Measurements from ENCODE around the gene ZNF581.
A peak's percentile ranks its signal among the peaks of the same experiment; 100 is the strongest.

Gene ZNF581

DNA sequence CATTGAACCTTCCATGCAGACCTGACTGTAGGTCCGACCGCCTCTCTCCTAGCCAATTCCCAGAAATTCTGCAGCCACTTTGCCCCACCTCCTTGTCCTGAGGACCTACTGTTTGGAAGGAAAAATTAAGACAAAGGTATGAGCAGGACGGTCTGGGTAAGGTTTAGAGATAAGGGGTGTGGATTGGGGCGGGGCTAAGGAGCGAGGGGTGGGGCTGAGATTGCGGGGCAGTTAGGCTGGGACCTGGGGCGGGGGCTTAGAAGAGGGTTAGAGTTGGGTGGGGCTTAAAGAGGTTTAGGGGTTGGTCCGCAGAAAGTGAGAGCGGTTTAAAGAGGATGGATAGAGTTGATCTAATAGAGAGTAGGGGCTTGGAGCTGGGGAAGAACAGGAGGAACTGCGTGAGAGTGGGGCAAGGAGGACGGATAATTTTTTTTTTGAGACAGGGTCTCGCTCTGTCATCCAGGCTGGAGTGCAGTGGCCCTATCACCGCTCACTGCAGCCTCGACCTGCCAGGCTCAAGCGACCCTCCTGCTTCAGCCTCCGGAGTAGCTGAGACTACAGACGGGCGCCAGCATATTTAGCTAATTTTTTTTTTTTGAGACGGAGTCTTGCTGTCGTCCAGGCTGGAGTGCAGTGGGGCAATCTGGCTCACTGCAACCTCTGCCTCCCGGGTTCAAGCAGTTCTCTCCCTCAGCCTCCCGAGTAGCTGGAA is 39.7 kb upstream of the ZNF581 start:
- no peak for DNase-seq (ENCODE audit: low spot score)
- Histone ChIP-seq H3K36me3 (ENCODE audit: low read depth) (peaks cover 15% of the 10 kb centered on the region), H3K4me1 (ENCODE audit: insufficient read depth, poor library complexity, severe bottlenecking) (peaks cover 15% of the 10 kb centered on the region), H3K4me3 (ENCODE audit: severe bottlenecking) (no peak overlapping the region), H3K27me3 (ENCODE audit: insufficient read depth, poor library complexity, severe bottlenecking) (no peaks in the 10 kb centered on the region), H3K27ac (ENCODE audit: poor library complexity, severe bottlenecking) (peak overlapping the region; percentile 93), H3K9me3 (ENCODE audit: severe bottlenecking) (no peaks in the 10 kb centered on the region)
- no peak for ATAC-seq (ENCODE audit: low read depth)
- TF ChIP-seq, protein P1, sequence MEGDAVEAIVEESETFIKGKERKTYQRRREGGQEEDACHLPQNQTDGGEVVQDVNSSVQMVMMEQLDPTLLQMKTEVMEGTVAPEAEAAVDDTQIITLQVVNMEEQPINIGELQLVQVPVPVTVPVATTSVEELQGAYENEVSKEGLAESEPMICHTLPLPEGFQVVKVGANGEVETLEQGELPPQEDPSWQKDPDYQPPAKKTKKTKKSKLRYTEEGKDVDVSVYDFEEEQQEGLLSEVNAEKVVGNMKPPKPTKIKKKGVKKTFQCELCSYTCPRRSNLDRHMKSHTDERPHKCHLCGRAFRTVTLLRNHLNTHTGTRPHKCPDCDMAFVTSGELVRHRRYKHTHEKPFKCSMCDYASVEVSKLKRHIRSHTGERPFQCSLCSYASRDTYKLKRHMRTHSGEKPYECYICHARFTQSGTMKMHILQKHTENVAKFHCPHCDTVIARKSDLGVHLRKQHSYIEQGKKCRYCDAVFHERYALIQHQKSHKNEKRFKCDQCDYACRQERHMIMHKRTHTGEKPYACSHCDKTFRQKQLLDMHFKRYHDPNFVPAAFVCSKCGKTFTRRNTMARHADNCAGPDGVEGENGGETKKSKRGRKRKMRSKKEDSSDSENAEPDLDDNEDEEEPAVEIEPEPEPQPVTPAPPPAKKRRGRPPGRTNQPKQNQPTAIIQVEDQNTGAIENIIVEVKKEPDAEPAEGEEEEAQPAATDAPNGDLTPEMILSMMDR (IDR thresholded peaks at IDR 0.05; ENCODE audit: poor library complexity, severe bottlenecking), result no peak

DNA sequence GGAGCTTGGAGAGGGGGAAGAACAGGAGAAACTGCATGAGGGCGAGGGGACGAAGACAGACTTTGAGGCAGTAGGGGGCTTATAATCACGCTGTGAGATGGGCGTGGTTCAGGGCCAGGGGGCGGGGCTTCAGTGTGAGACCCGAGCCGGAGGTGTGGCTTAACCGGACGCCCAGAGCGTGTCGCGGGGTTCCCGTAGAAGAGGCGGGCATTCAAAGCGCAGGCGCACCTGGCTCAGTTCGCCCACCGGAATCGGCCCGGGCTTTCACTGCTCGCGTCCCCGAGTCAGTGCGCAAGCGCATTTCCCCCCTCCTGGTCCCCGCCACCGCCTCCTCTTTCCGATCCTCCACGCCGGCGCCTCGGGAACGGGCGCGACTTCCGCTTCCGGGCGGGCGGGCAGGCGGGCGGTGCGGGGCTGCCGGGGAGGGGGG is 38.2 kb upstream of the ZNF581 start:
- H3K27me3 ChIP-seq (ENCODE audit: insufficient read depth, poor library complexity, severe bottlenecking), result no peaks in the 10 kb centered on the region
- H3K4me1 ChIP-seq (ENCODE audit: insufficient read depth, poor library complexity, severe bottlenecking), result peaks cover 15% of the 10 kb centered on the region
- H3K4me3 ChIP-seq (ENCODE audit: severe bottlenecking), result peak overlapping the region; percentile 79
- H3K27ac ChIP-seq (ENCODE audit: poor library complexity, severe bottlenecking), result peak overlapping the region; percentile 93
- H3K9me3 ChIP-seq (ENCODE audit: severe bottlenecking), result no peaks in the 10 kb centered on the region
- TF ChIP-seq, protein P1 (IDR thresholded peaks at IDR 0.05; ENCODE audit: poor library complexity, severe bottlenecking), result no peak
- peak; percentile 99 for DNase-seq (ENCODE audit: low spot score)
- ATAC-seq (ENCODE audit: low read depth), result peak; percentile 76
- H3K36me3 ChIP-seq (ENCODE audit: low read depth), result peaks cover 30% of the 10 kb centered on the region

DNA sequence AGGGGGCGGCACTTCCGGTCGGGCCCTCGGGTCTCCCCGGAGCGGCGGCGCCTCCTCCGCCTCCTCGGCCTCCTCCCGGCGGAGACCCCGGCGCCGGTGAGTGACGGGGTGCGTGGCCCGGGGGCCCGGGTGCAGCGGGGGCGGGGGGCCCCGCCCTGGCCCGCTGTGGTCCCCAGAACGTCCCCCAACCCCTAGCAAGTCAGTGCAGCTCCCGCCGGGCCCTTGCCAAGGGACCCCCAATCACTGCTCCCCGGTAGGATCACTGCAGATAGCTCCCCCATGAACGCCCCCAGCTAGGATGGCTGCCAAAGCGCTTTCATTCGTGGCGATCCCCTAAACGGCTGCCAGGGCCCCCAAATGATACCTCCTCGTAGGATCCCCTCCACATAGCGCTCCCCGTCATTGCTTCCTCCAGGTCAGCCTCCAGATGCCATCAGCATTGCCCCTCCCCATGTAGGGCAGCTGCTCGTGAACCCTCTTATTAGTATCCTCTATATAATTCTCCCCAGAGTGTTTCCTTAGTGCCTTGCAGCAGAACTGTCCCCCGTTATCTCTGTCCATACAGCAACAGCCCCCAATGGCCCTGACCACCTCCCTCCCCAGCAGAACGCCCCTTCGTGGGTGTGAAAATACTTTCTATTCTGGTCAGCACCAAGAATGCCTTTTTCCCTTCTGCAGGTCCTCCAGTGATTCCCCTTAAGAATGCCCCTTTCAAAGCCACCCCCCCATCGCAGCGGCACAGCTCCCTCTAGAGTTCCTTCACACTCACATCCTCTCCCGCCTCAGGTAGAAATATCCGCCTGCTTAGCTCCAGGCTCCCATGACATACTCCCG is 37.6 kb upstream of the ZNF581 start, which contains the start of gene ZNF865:
TSS of gene ZNF865 (plus strand) at position 11 of the 834 bp plus-strand sequence. CDS start 7,972 bp downstream, outside the sequence.
- H3K4me1 ChIP-seq (ENCODE audit: insufficient read depth, poor library complexity, severe bottlenecking), result peaks cover 13% of the 10 kb centered on the region
- TF ChIP-seq, protein P1 (IDR thresholded peaks at IDR 0.05; ENCODE audit: poor library complexity, severe bottlenecking), result peak; percentile 89
- peak within 1 kb of the TSS; percentile 93 for H3K27ac ChIP-seq (ENCODE audit: poor library complexity, severe bottlenecking)
- peak within 1 kb of the TSS; percentile 79 for H3K4me3 ChIP-seq (ENCODE audit: severe bottlenecking)
- peaks cover 33% of the 10 kb centered on the region for H3K36me3 ChIP-seq (ENCODE audit: low read depth)
- peak; percentile 55 for ATAC-seq (ENCODE audit: low read depth)
- H3K9me3 ChIP-seq (ENCODE audit: severe bottlenecking), result no peaks in the 10 kb centered on the region
- no peaks in the 10 kb centered on the region for H3K27me3 ChIP-seq (ENCODE audit: insufficient read depth, poor library complexity, severe bottlenecking)
- no peak for DNase-seq (ENCODE audit: low spot score)

DNA sequence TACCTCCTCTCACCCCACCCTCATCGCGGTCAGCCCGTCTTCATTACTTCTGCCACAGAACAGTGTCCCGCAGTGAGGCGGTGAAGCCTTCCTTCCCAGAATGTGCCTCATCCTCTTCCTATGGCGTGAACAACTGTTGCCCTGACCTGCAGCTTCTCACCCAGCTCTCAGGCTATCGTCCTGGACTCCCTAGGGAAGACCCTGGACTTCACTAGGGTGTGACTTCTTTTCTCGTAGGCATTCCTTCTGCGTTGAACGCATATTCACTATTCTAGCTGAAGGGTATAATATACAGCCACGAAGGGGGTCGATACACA is 37.0 kb upstream of the ZNF581 start:
- Histone ChIP-seq H3K4me3 (ENCODE audit: severe bottlenecking) (peak overlapping the region; percentile 79), H3K27ac (ENCODE audit: poor library complexity, severe bottlenecking) (peak overlapping the region; percentile 93), H3K4me1 (ENCODE audit: insufficient read depth, poor library complexity, severe bottlenecking) (peaks cover 7% of the 10 kb centered on the region), H3K27me3 (ENCODE audit: insufficient read depth, poor library complexity, severe bottlenecking) (no peaks in the 10 kb centered on the region), H3K9me3 (ENCODE audit: severe bottlenecking) (no peaks in the 10 kb centered on the region), H3K36me3 (ENCODE audit: low read depth) (peaks cover 33% of the 10 kb centered on the region)
- ATAC-seq (ENCODE audit: low read depth) (no peak), DNase-seq (ENCODE audit: low spot score) (no peak)
- TF ChIP-seq, protein P1 (IDR thresholded peaks at IDR 0.05; ENCODE audit: poor library complexity, severe bottlenecking), result peak; percentile 59
